ENCODE data around the gene C6orf163.
"Not testable (repeated sequence)": the region's sequence is repeated elsewhere in the genome, so short reads cannot be mapped to it uniquely, and the experiment has no call there.

DNA sequence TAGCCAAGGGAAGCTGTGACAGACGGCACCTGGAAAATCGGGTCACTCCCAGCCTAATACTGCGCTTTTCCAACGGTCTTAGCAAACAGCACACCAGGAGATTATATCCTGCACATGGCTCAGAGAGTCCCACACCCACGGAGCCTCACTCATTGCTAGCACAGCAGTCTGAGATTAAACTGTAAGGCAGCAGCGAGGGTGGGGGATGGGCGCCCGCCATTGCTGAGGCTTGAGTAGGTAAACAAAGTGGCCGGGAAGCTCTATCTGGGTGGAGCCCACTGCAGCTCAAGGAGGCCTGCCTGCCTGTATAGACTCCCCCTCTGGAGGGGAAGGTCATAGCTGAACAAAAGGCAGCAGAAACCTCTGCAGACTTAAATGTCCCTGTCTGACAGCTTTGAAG lies 43.3 kb upstream of the C6orf163 start:
- TF ChIP-seq, protein P1, sequence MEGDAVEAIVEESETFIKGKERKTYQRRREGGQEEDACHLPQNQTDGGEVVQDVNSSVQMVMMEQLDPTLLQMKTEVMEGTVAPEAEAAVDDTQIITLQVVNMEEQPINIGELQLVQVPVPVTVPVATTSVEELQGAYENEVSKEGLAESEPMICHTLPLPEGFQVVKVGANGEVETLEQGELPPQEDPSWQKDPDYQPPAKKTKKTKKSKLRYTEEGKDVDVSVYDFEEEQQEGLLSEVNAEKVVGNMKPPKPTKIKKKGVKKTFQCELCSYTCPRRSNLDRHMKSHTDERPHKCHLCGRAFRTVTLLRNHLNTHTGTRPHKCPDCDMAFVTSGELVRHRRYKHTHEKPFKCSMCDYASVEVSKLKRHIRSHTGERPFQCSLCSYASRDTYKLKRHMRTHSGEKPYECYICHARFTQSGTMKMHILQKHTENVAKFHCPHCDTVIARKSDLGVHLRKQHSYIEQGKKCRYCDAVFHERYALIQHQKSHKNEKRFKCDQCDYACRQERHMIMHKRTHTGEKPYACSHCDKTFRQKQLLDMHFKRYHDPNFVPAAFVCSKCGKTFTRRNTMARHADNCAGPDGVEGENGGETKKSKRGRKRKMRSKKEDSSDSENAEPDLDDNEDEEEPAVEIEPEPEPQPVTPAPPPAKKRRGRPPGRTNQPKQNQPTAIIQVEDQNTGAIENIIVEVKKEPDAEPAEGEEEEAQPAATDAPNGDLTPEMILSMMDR (conservative IDR thresholded peaks at IDR 0.05; ENCODE audit: low read length): not testable (repeated sequence)
- not testable (repeated sequence) for TF ChIP-seq EZH2phosphoT487 (IDR thresholded peaks at IDR 0.05; ENCODE audit: borderline replicate concordance, low read depth, low read length)

Measured in OCI-LY7 (cell line).